DOHH2 (cell line): Measurements from ENCODE around the gene CLDN7.

Experiments
- CTCF ChIP-seq: fragments of 200-600 bp; sonication (generic); IDR thresholded peaks from one replicate; pipeline ENCODE4 v1.5.1; 2014; ENCODE audit warnings: antibody characterized with exemption, mild to moderate bottlenecking, low read depth, low read length; ENCODE audit not compliant: poor library complexity, severe bottlenecking
- EZH2phosphoT487 ChIP-seq: fragments of 200-600 bp; sonication (generic); IDR thresholded peaks from 2 replicates; pipeline ENCODE4 v1.6.1; 2017; ENCODE audit warnings: borderline replicate concordance, mild to moderate bottlenecking, antibody characterized with exemption, low read length, moderate library complexity, mixed read lengths

GRCh38 chr17:7211491-7212273, 50.6 kb downstream of the CLDN7 start:
- TF ChIP-seq CTCF (no peak), EZH2phosphoT487 (no peak)
